HG03280 (cell line): Measurements from ENCODE around the gene TFCP2L1.
"Not testable (repeated sequence)": the region's sequence is repeated elsewhere in the genome, so short reads cannot be mapped to it uniquely, and the experiment has no call there.

Experiments
- ATAC-seq: cut with Tn5 transposase; IDR thresholded peaks from one replicate; pipeline ENCODE4 v1.9.1; 2021; ENCODE audit warnings: mild to moderate bottlenecking, moderate library complexity; ENCODE audit not compliant: unreplicated experiment

Gene TFCP2L1, protein sequence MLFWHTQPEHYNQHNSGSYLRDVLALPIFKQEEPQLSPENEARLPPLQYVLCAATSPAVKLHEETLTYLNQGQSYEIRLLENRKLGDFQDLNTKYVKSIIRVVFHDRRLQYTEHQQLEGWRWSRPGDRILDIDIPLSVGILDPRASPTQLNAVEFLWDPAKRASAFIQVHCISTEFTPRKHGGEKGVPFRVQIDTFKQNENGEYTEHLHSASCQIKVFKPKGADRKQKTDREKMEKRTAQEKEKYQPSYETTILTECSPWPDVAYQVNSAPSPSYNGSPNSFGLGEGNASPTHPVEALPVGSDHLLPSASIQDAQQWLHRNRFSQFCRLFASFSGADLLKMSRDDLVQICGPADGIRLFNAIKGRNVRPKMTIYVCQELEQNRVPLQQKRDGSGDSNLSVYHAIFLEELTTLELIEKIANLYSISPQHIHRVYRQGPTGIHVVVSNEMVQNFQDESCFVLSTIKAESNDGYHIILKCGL

GRCh38 chr2:121284463-121285449, at the start of gene TFCP2L1:
Gene TFCP2L1 (minus strand): TSS chr2:121285202. CDS start chr2:121285109, 93 bp downstream.
- no peak for ATAC-seq

GRCh38 chr2:121333834-121334558, 49.0 kb upstream of the TFCP2L1 start:
- peak; percentile 75 for ATAC-seq

- no peak for ATAC-seq
Measured at GRCh38 chr2:121333231-121333630, 48.2 kb upstream of the TFCP2L1 start.

GRCh38 chr2:121331324-121331723, 46.3 kb upstream of the TFCP2L1 start:
- ATAC-seq: not testable (repeated sequence)

- no peak for ATAC-seq
Measured at GRCh38 chr2:121330921-121331320, 45.9 kb upstream of the TFCP2L1 start.

- no peak for ATAC-seq
Measured at GRCh38 chr2:121329786-121330185, 44.8 kb upstream of the TFCP2L1 start.

DNA sequence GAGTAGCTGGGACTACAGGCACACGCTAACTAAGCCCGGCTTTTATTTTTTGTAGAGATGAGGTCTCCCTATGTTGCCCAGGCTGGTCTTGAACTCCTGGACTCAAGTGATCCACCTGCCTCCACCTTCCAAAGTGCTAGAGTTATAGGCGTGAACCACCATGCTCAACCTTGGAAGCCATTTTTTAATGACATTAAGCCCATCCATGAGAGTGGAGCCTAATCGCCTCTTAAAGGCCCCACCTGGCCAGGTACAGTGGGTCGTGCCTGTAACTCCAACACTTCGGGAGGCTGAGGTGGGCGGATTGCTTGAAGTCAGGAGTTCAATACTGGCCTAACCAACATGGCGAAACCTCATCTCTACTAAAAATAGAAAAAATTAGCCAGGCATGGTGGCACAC, 41.6 kb upstream of the TFCP2L1 start:
- no peak for ATAC-seq

- ATAC-seq: no peak
Measured at GRCh38 chr2:121324601-121325000, 39.6 kb upstream of the TFCP2L1 start.

DNA sequence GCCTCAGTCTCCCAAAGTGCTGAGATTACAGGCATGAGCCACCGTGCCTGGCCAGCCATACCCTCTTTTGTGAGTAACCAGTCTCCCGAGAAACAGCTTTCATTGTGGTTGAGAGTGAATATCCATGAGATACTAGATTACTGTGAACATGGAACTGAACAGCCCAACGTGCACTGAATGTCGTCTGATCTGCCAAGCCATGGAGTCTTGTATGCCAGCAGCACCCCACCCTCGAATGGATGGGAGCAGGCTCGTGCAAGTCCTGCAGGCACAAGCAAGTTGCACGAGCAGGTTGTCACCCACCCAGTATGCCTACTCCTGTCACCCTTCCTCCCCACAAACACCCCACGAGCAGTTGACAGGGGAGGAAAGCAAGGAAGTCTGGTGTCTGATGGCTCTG, 36.5 kb upstream of the TFCP2L1 start:
- ATAC-seq: no peak

DNA sequence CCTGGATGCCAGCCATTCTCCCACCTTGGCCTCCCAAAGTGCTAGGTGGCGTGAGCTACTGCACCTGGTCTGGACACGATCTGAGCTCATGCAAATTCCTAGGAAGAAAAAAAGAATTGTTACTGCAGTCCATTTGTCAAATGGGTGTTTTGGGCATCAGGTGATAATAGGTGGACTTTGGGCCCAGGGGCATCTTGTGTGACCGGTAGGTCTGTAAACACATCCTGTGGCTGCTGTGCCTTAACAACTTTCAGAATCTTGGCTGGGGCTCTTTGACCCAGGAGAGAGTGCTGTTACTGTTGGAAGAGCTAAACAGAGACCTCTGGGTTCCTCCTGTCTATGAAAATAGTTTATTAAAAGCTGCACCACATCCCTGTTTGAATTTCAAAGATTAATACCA, 34.9 kb upstream of the TFCP2L1 start:
- no peak for ATAC-seq

DNA sequence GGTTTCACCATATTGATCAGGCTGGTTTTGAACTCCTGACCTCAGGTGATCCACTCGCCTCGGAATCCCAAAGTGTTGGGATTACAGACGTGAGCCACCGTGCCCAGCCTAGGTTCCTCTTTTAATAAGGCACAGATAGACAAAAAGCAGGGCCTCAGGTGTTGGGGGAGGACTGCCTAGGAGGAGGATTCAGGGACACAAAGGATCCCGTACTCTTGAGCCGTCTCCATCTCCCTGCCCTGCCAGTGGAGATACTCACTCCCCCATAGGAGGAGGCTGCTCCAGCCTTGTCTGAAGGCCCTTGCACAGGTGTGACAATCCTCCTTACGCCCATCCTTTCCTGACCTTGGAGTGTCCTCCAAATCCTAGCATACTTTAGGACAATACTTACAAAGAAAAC, 32.0 kb upstream of the TFCP2L1 start:
- no peak for ATAC-seq

- ATAC-seq: not testable (repeated sequence)
Measured at GRCh38 chr2:121313701-121314100, 28.7 kb upstream of the TFCP2L1 start.

DNA sequence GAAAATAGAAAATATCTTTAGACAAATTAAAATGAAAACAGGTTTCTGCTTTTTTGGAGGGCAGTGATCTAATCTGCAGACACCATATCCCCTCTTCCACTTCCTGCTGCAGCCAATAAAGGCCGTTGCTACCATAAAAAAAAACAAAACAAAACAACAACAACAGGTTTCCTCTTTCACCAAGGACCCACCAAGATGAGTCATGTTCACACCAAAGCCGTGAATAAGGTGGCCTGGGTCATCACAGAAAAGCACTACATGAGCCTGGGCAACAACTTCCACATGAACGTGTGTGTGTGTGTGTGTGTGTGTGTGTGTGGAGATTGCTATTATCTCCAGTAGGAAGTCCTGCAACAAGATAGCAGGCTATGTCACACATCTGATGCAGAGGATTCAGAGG, 24.8 kb upstream of the TFCP2L1 start:
- no peak for ATAC-seq

DNA sequence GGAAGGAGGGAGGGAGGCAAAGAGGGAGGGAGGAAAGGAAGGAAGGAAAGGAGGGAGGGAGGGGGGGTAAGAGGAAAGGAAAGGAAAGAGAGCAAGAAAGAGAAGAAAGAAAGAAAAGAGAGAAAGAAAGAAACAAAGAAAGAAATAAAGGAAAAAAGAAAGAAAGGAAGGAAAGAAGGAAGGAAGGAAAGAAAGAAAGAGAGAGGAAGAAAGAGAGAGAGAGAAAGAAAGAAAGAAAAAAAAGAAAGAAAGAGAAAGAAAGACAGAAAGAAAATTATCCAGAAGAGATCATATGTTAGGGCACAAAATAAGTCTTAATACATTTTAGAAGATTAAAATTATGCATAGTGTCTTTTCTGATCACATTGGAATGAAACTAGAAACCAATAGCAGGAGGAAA, 24.3 kb upstream of the TFCP2L1 start:
- ATAC-seq: no peak

DNA sequence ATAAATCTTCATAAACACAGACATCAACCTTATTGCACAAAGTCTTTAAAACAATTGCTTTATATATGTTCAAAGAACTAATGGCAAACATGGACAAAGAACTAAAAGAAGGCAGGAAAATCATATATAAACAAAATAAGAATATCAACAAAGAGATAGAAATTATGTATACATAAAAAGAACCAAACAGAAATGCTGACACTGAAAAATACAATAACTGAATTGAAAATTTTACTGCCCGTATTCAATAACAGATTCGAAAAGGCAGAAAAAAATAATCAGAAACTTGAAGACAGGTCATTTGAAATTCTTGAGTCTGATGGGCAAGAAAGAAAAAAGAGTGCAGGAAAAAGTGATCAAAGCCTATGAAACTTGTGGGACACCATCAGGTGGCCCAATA, 22.0 kb upstream of the TFCP2L1 start:
- ATAC-seq: no peak

- ATAC-seq: no peak
Measured at GRCh38 chr2:121304941-121305340, 19.9 kb upstream of the TFCP2L1 start.

DNA sequence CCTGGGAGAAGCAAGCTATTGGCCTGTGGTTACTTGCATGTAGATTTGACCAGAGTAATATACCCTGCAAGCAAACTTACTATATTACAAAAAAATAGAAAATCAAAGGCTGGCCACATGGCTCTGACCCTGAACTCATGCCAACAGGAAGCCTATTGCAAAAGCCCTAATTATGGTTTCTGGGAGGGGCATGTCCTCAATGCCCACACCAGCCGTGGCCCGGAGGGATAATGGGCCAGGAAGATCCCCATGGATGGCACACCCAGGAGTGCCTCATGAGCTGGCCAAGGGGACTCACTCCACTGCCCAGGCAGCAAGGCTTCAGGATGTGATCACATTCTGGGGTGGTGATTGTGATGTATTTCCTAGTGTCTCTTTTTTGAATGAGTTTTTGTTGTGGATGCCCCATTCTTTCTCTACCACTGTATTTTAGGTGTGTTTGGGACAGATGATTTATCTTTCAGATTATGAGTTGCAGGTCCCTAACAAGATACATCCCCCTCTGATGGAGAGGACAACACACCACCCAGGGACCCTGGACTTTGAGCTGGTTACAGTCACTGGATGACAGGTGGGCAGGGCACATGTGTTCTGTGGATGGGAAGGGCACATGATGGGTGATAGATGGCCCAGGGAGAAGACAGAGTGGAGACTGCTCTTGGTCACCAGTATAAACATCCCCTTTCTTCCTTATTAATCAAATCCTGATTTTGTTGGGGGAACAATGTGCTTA, 18.7 kb upstream of the TFCP2L1 start:
- ATAC-seq: no peak

- ATAC-seq: not testable (repeated sequence)
Measured at GRCh38 chr2:121301190-121301589, 16.2 kb upstream of the TFCP2L1 start.

DNA sequence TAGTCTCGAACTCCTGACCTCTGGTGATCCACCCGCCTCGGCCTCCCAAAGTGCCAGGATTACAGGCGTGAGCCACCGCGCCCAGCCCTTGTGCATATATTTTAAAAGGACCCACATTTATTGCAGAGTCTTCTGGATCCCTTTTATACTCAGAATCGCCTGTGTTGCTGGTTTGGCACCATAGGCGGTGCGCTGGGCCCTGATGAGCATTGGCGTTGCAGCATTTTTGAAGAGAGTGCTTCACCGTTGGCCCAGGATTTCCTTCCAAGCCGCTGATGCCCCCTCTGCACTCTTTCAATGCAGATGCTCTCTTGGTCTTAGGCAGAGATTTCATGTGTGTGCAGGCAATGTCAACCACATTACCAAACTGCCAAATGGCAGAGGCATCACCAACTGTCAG, 13.5 kb upstream of the TFCP2L1 start:
- ATAC-seq: no peak

GRCh38 chr2:121297866-121298265, 12.9 kb upstream of the TFCP2L1 start:
- ATAC-seq: not testable (repeated sequence)
